H1 (cell line): ENCODE measurements around the gene FIP1L1. TPM values are rescaled to one million over a fixed set of nuclear protein-coding genes. Genes with fewer than 3 reads are reported as not detected.

Experiments used
- BACH1 ChIP-seq: IDR thresholded peaks from 2 replicates; pipeline ENCODE4 v1.6.1; 2012; ENCODE audit warnings: low read length, improper control_type of control experiment
- RFX5 ChIP-seq: IDR thresholded peaks from 2 replicates; pipeline ENCODE4 v1.6.1; 2011; ENCODE audit warnings: low read depth, low read length, improper control_type of control experiment, borderline replicate concordance
- SIX5 ChIP-seq: IDR thresholded peaks from 2 replicates; pipeline ENCODE4 v1.6.1; 2011; ENCODE audit warnings: mild to moderate bottlenecking, low read depth, low read length
- SP1 ChIP-seq: IDR thresholded peaks from 2 replicates; pipeline ENCODE4 v1.6.1; 2011; ENCODE audit warnings: low read depth, low read length
- SUZ12 ChIP-seq: fragments of 200-600 bp; sonication (generic); IDR thresholded peaks from 2 replicates; pipeline ENCODE4 v1.6.1; 2012; ENCODE audit warnings: mild to moderate bottlenecking, inconsistent platforms, low read length, moderate library complexity, mixed read lengths
- polyA plus RNA-seq, 7 experiments: library from polyadenylated mRNA; depleted of rRNA in 3 of 7; stranded (reverse) in 5 of 7; unstranded in 2 of 7; fragments of >200 nt in 5 of 7; fragments of 200-250 nt in 2 of 7; gene quantifications; 1 replicate in 5 of 7; 2 replicates in 1 of 7; 4 replicates in 1 of 7; pipeline versions ENCODE4 v1.2.1 to v1.2.3, GENCODE V29; 2011 to 2013; ENCODE audit warnings: missing spikeins in 2 of 7, mixed read lengths in 2 of 7
- total RNA-seq: library from RNA; stranded (reverse); fragmentation: NEBNext Ultra II Directional; extraction: Animal tissue kit (Norgen Biotek cat#: 25700); gene quantifications from 2 replicates; pipeline ENCODE4 v1.2.1, GENCODE V29; 2021
- TF ChIP-seq, protein P1 (sequence below): fragments of 300-600 bp; sonication (generic); IDR thresholded peaks from 2 replicates; pipeline ENCODE4 v1.7.1; 2012; ENCODE audit warnings: low read length, moderate library complexity, mild to moderate bottlenecking, inconsistent platforms; ENCODE audit not compliant: insufficient replicate concordance
- TF ChIP-seq, protein P2 (sequence below), 3 experiments: IDR thresholded peaks; 1 replicate in 2 of 3; 2 replicates in 1 of 3; pipeline versions ENCODE4 v1.5.1 to v1.6.1; 2011; ENCODE audit warnings: low read length in 3 of 3, mild to moderate bottlenecking in 3 of 3, inconsistent platforms in 2 of 3, low read depth in 1 of 3, moderate library complexity in 1 of 3; ENCODE audit not compliant: insufficient read depth in 1 of 3; ENCODE audit errors: control extremely low read depth in 1 of 3

Gene FIP1L1
- total and polyA plus RNA-seq, 2 of the 8 experiments (the other 6 are each of a cell fraction or from before 2014, with no cell fraction given), result 19.5 to 53.7 TPM

DNA sequence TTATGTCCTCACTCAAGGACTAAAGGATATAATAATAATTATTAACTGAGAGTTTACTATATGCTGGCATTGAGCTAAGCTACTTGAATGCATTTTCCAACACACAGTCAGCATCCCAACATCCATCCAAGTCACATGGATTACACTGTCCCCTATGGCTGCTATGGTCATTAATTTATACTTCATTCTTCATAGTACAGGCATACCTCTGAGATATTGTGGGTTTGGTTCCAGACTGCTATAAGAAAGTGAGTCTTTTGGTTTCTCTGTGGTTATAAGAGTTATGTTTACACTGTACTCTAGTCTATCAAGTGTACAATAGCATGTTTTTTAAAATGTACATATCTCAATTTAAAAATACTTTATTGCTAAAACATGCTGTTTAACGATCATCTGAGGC, 124.7 kb downstream of the FIP1L1 start (continued):
- TF ChIP-seq, protein P1, sequence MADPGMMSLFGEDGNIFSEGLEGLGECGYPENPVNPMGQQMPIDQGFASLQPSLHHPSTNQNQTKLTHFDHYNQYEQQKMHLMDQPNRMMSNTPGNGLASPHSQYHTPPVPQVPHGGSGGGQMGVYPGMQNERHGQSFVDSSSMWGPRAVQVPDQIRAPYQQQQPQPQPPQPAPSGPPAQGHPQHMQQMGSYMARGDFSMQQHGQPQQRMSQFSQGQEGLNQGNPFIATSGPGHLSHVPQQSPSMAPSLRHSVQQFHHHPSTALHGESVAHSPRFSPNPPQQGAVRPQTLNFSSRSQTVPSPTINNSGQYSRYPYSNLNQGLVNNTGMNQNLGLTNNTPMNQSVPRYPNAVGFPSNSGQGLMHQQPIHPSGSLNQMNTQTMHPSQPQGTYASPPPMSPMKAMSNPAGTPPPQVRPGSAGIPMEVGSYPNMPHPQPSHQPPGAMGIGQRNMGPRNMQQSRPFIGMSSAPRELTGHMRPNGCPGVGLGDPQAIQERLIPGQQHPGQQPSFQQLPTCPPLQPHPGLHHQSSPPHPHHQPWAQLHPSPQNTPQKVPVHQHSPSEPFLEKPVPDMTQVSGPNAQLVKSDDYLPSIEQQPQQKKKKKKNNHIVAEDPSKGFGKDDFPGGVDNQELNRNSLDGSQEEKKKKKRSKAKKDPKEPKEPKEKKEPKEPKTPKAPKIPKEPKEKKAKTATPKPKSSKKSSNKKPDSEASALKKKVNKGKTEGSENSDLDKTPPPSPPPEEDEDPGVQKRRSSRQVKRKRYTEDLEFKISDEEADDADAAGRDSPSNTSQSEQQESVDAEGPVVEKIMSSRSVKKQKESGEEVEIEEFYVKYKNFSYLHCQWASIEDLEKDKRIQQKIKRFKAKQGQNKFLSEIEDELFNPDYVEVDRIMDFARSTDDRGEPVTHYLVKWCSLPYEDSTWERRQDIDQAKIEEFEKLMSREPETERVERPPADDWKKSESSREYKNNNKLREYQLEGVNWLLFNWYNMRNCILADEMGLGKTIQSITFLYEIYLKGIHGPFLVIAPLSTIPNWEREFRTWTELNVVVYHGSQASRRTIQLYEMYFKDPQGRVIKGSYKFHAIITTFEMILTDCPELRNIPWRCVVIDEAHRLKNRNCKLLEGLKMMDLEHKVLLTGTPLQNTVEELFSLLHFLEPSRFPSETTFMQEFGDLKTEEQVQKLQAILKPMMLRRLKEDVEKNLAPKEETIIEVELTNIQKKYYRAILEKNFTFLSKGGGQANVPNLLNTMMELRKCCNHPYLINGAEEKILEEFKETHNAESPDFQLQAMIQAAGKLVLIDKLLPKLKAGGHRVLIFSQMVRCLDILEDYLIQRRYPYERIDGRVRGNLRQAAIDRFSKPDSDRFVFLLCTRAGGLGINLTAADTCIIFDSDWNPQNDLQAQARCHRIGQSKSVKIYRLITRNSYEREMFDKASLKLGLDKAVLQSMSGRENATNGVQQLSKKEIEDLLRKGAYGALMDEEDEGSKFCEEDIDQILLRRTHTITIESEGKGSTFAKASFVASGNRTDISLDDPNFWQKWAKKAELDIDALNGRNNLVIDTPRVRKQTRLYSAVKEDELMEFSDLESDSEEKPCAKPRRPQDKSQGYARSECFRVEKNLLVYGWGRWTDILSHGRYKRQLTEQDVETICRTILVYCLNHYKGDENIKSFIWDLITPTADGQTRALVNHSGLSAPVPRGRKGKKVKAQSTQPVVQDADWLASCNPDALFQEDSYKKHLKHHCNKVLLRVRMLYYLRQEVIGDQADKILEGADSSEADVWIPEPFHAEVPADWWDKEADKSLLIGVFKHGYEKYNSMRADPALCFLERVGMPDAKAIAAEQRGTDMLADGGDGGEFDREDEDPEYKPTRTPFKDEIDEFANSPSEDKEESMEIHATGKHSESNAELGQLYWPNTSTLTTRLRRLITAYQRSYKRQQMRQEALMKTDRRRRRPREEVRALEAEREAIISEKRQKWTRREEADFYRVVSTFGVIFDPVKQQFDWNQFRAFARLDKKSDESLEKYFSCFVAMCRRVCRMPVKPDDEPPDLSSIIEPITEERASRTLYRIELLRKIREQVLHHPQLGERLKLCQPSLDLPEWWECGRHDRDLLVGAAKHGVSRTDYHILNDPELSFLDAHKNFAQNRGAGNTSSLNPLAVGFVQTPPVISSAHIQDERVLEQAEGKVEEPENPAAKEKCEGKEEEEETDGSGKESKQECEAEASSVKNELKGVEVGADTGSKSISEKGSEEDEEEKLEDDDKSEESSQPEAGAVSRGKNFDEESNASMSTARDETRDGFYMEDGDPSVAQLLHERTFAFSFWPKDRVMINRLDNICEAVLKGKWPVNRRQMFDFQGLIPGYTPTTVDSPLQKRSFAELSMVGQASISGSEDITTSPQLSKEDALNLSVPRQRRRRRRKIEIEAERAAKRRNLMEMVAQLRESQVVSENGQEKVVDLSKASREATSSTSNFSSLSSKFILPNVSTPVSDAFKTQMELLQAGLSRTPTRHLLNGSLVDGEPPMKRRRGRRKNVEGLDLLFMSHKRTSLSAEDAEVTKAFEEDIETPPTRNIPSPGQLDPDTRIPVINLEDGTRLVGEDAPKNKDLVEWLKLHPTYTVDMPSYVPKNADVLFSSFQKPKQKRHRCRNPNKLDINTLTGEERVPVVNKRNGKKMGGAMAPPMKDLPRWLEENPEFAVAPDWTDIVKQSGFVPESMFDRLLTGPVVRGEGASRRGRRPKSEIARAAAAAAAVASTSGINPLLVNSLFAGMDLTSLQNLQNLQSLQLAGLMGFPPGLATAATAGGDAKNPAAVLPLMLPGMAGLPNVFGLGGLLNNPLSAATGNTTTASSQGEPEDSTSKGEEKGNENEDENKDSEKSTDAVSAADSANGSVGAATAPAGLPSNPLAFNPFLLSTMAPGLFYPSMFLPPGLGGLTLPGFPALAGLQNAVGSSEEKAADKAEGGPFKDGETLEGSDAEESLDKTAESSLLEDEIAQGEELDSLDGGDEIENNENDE, result no peak
- no peak for TF ChIP-seq RFX5
- TF ChIP-seq SUZ12, result no peak
- no peak for TF ChIP-seq SIX5
- TF ChIP-seq, protein P2, sequence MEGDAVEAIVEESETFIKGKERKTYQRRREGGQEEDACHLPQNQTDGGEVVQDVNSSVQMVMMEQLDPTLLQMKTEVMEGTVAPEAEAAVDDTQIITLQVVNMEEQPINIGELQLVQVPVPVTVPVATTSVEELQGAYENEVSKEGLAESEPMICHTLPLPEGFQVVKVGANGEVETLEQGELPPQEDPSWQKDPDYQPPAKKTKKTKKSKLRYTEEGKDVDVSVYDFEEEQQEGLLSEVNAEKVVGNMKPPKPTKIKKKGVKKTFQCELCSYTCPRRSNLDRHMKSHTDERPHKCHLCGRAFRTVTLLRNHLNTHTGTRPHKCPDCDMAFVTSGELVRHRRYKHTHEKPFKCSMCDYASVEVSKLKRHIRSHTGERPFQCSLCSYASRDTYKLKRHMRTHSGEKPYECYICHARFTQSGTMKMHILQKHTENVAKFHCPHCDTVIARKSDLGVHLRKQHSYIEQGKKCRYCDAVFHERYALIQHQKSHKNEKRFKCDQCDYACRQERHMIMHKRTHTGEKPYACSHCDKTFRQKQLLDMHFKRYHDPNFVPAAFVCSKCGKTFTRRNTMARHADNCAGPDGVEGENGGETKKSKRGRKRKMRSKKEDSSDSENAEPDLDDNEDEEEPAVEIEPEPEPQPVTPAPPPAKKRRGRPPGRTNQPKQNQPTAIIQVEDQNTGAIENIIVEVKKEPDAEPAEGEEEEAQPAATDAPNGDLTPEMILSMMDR (IDR thresholded peaks at IDR 0.05; ENCODE audit: control extremely low read depth in 1 of 3, insufficient read depth in 1 of 3, low read depth in 1 of 3, low read length in 3 of 3), result no peak
- no peak for TF ChIP-seq SP1
- TF ChIP-seq BACH1, result no peak
